ENCODE data around the gene ECD.

Gene ECD

GRCh38 chr10:73167783-73168464, at the start of gene ECD, which contains the start of gene FAM149B1:
TSS of gene ECD (minus strand) at chr10:73168008. CDS start at chr10:73163937, 4,071 bp downstream.
TSS of gene FAM149B1 (plus strand) at chr10:73168119. CDS start at chr10:73168340, 221 bp downstream.
- ATAC-seq = peak; percentile 96

GRCh38 chr10:73215749-73216148, 47.9 kb upstream of the ECD start:
- no peak for ATAC-seq

GRCh38 chr10:73211106-73211811, 43.5 kb upstream of the ECD start:
- ATAC-seq = no peak

GRCh38 chr10:73210395-73211105, 42.7 kb upstream of the ECD start:
- ATAC-seq = no peak

- no peak for ATAC-seq
Observed at GRCh38 chr10:73209705-73210104, 41.9 kb upstream of the ECD start.

- no peak for ATAC-seq
Observed at GRCh38 chr10:73207883-73208282, 40.1 kb upstream of the ECD start.

GRCh38 chr10:73206385-73206784, 38.6 kb upstream of the ECD start:
- ATAC-seq = no peak

GRCh38 chr10:73205890-73206289, 38.1 kb upstream of the ECD start:
- no peak for ATAC-seq

- no peak for ATAC-seq
Observed at GRCh38 chr10:73205081-73205480, 37.3 kb upstream of the ECD start.

GRCh38 chr10:73190188-73190587, 22.4 kb upstream of the ECD start:
- ATAC-seq = no peak

- no peak for ATAC-seq
Observed at GRCh38 chr10:73186266-73186665, 18.5 kb upstream of the ECD start.

GRCh38 chr10:73183667-73184281, 16.0 kb upstream of the ECD start:
- ATAC-seq = no peak

GRCh38 chr10:73182568-73182967, 14.8 kb upstream of the ECD start:
- ATAC-seq = no peak

GRCh38 chr10:73174148-73174925, 6.5 kb upstream of the ECD start:
- ATAC-seq = no peak

- no peak for ATAC-seq
Observed at GRCh38 chr10:73172867-73173266, 5.1 kb upstream of the ECD start.

GRCh38 chr10:73169320-73169719, 1.5 kb upstream of the ECD start:
- no peak for ATAC-seq

- ATAC-seq = no peak
Observed at GRCh38 chr10:73168465-73168803, 626 bp upstream of the ECD start.

GRCh38 chr10:73167458-73167782, 388 bp downstream of the ECD start:
- peak; percentile 14 for ATAC-seq

- ATAC-seq = no peak
Observed at GRCh38 chr10:73166972-73167371, 836 bp downstream of the ECD start.

GRCh38 chr10:73163096-73163495, 4.7 kb downstream of the ECD start:
- no peak for ATAC-seq

GRCh38 chr10:73161662-73162061, 6.1 kb downstream of the ECD start:
- ATAC-seq = no peak

- no peak for ATAC-seq
Observed at GRCh38 chr10:73161079-73161478, 6.7 kb downstream of the ECD start.

Data from activated CD4-positive, CD25-positive, alpha-beta regulatory T cell treated with anti-CD3 and anti-CD28 coated beads, Interleukin-2, amount 50 U/mL, for 24 hours (primary cell).